Measurements from ENCODE around the gene SLC66A1.

The SLC66A1 gene

GRCh38 chr1:19360016-19360415 lies 47.9 kb downstream of the SLC66A1 start:
- TF ChIP-seq, protein P1, sequence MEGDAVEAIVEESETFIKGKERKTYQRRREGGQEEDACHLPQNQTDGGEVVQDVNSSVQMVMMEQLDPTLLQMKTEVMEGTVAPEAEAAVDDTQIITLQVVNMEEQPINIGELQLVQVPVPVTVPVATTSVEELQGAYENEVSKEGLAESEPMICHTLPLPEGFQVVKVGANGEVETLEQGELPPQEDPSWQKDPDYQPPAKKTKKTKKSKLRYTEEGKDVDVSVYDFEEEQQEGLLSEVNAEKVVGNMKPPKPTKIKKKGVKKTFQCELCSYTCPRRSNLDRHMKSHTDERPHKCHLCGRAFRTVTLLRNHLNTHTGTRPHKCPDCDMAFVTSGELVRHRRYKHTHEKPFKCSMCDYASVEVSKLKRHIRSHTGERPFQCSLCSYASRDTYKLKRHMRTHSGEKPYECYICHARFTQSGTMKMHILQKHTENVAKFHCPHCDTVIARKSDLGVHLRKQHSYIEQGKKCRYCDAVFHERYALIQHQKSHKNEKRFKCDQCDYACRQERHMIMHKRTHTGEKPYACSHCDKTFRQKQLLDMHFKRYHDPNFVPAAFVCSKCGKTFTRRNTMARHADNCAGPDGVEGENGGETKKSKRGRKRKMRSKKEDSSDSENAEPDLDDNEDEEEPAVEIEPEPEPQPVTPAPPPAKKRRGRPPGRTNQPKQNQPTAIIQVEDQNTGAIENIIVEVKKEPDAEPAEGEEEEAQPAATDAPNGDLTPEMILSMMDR (conservative IDR thresholded peaks at IDR 0.05; ENCODE audit: low read depth, low read length): no peak
- DNase-seq (ENCODE audit: low read depth): no peak
- no peak overlapping the region for H3K4me3 ChIP-seq (ENCODE audit: low read depth, low read length)

DNA sequence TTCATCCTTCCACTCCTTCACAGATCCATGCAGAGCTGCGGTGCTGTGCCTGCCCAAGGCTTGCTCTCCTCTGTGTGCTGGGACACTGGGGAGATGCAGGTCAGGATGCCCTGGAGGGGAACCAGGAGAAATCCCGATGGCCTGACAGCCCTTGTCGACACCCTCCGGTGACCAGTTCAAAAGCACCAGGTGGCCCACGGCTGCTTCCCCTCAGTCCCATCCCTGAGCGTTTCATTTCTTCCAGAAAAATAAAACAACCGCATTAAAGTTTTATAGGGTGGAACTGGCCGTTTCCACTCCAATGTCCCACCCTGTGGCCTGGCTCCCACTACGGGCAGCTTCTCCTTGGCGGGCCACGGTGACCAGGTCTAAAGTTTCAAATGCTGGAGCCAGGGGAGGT lies 48.3 kb downstream of the SLC66A1 start:
- TF ChIP-seq, protein P1 (conservative IDR thresholded peaks at IDR 0.05; ENCODE audit: low read depth, low read length): no peak
- no peak for DNase-seq (ENCODE audit: low read depth)
- H3K4me3 ChIP-seq (ENCODE audit: low read depth, low read length): no peak overlapping the region

GRCh38 chr1:19360843-19361610 lies 48.9 kb downstream of the SLC66A1 start:
- no peak for DNase-seq (ENCODE audit: low read depth)
- TF ChIP-seq, protein P1 (conservative IDR thresholded peaks at IDR 0.05; ENCODE audit: low read depth, low read length): no peak
- no peak overlapping the region for H3K4me3 ChIP-seq (ENCODE audit: low read depth, low read length)

- peak; percentile 38 for DNase-seq (ENCODE audit: low read depth)
- no peak overlapping the region for H3K4me3 ChIP-seq (ENCODE audit: low read depth, low read length)
- TF ChIP-seq, protein P1 (conservative IDR thresholded peaks at IDR 0.05; ENCODE audit: low read depth, low read length): no peak
These were observed 49.6 kb downstream of the SLC66A1 start for GRCh38 chr1:19361611-19362147.

- TF ChIP-seq, protein P1 (conservative IDR thresholded peaks at IDR 0.05; ENCODE audit: low read depth, low read length): no peak
- DNase-seq (ENCODE audit: low read depth): no peak
- H3K4me3 ChIP-seq (ENCODE audit: low read depth, low read length): no peak overlapping the region
These were observed 51.5 kb downstream of the SLC66A1 start for GRCh38 chr1:19363536-19364152.

DNA sequence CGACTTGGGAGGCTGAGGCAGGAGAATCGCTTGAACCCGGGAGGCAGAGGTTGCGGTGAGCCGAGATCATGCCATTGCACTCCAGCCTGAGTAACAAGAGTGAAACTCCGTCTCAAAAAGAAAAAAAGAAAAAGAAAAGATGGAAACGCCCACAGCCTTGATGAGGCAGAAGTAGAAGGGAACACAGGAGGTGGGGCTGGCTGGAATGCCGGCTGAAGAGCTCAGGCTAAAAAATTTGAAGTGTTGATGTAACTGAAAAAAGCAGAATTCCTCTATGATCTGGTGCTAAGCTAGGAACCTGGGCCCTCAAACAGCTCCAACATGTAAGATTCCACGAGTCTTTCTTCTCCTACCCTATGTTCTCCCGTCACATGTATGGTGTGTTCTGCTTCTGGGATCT lies 53.6 kb downstream of the SLC66A1 start:
- no peak overlapping the region for H3K4me3 ChIP-seq (ENCODE audit: low read depth, low read length)
- DNase-seq (ENCODE audit: low read depth): peak; percentile 54
- TF ChIP-seq, protein P1 (conservative IDR thresholded peaks at IDR 0.05; ENCODE audit: low read depth, low read length): no peak

Data from choroid plexus epithelial cell (primary cell).